ENCODE data around the gene XYLT1. TPM values are rescaled to one million over a fixed set of nuclear protein-coding genes. Genes with fewer than 3 reads are reported as not detected.

The XYLT1 gene
- total and polyA plus RNA-seq, 2 of the 8 experiments (the other 6 are each of a cell fraction or from before 2014, with no cell fraction given) = 6.6 to 25.4 TPM

DNA sequence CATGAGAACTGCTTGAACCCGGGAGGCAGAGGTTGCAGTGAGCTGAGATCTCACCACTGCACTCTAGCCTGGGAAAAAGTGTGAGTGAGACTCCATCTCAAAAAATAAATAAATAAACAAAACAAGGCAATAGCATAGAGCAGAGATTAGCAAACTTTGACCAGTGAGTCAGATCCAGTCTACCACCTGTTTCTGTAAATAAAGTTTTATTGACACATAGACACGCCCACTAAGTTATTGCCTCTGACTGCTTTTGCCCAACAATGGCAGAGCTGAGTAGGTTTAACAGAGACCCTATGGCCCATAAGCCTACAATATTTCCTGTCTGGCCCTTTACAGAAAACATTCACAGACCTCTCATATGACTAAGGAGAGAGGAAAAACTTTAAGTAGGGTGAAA is 44.3 kb downstream of the XYLT1 start:
- H3K79me2 ChIP-seq (ENCODE audit: control insufficient read depth in 1 of 2, insufficient read depth in 2 of 2, low read length in 2 of 2) = peaks cover 3 to 20% of the 10 kb centered on the region in 2 experiments; a peak in 1 of 4 replicates
- no peak overlapping the region for H3K9ac ChIP-seq (replicated peaks in 1 of 4; ENCODE audit: extremely low read depth in 1 of 4, low read depth in 3 of 4, low read length in 3 of 4)
- H3K79me1 ChIP-seq (ENCODE audit: low read depth, low read length) = peaks cover 7% of the 10 kb centered on the region; the same call in 1 of the 2 replicates
- no peak overlapping the region for H3K14ac ChIP-seq (ENCODE audit: insufficient read length)
- CTCF ChIA-PET (ENCODE audit: partially characterized antibody) = interaction anchor here (0.7 to 1.3 kb wide), 3 partner anchors 14 to 320 kb away, joined by 3 to 4 read pairs (median 3); no protein-coding TSS in a partner anchor
- no peak overlapping the region for H4K5ac ChIP-seq (ENCODE audit: insufficient read length, low read depth, low read length)
- DNase-seq (ENCODE audit: low read depth in 1 of 2, low spot score in 2 of 2) (no peak), FAIRE-seq (no peak)
- no peaks in the 10 kb centered on the region for H3K36me3 ChIP-seq (ENCODE audit: control insufficient read depth in 2 of 4, insufficient read depth in 4 of 4, low read length in 3 of 4)
- no peak overlapping the region for H2BK20ac ChIP-seq (ENCODE audit: low read length)
- H3K4me1 ChIP-seq (replicated peaks in 1 of 4; ENCODE audit: control insufficient read depth in 3 of 4, insufficient read depth in 4 of 4, low read length in 3 of 4) = peaks cover 2 to 15% (median 10%) of the 10 kb centered on the region in 4 experiments; a peak in 6 of 7 replicates
- H3K4me2 ChIP-seq (ENCODE audit: insufficient read depth in 1 of 2, low read depth in 2 of 2, low read length in 2 of 2) = no peak overlapping the region
- H2BK5ac ChIP-seq (ENCODE audit: low read depth, low read length) = no peak overlapping the region
- no peak overlapping the region for H2BK120ac ChIP-seq (replicated peaks; ENCODE audit: low read depth, low read length)
- H3K56ac ChIP-seq (replicated peaks; ENCODE audit: insufficient read length, low read depth, low read length) = no peak overlapping the region
- no peak overlapping the region for H3K23ac ChIP-seq (ENCODE audit: insufficient read length)
- H3K4ac ChIP-seq (replicated peaks; ENCODE audit: insufficient read length, low read depth, low read length) = no peak overlapping the region
- H3K27ac ChIP-seq (ENCODE audit: low read depth, low read length) = no peak overlapping the region
- no peak overlapping the region for H3K4me3 ChIP-seq (ENCODE audit: extremely low read depth in 1 of 4, insufficient read depth in 2 of 4, low read depth in 3 of 4, low read length in 4 of 4)
- 93% methylated on average over 2 of the region's 2 CpGs; no CpG with 5 or more reads in 1 of the 2 experiments for WGBS, 2 experiments (ENCODE audit: extremely low coverage in 1 of 2, insufficient coverage in 1 of 2, insufficient read length in 1 of 2, insufficient replicate concordance in 2 of 2, low coverage in 1 of 2, low lambda C conversion rate in 2 of 2, missing lambda C conversion rate in 1 of 2)
- no peak overlapping the region for H2AK5ac ChIP-seq (ENCODE audit: low read depth, low read length)
- H3K18ac ChIP-seq (ENCODE audit: extremely low read depth, low read length) = no peak overlapping the region
- POLR2A ChIA-PET (ENCODE audit: partially characterized antibody) = interaction anchor here (2.6 kb wide), 1 partner anchor 10 kb away, joined by 7 read pairs; no protein-coding TSS in a partner anchor
- H3K23me2 ChIP-seq (ENCODE audit: low read depth, low read length) = 0 out of 2 replicates have a peak, but pooled peaks cover 3% of the 10 kb centered on the region
- H2AFZ ChIP-seq (ENCODE audit: low read length) = no peak overlapping the region
- H4K20me1 ChIP-seq (replicated peaks in 1 of 2; ENCODE audit: control insufficient read depth in 1 of 2, insufficient read depth in 2 of 2, low read length in 2 of 2) = no peaks in the 10 kb centered on the region
- H2BK15ac ChIP-seq (ENCODE audit: low read length) = no peak overlapping the region
- H4K8ac ChIP-seq (ENCODE audit: extremely low read depth, insufficient read depth, low read length) = no peak overlapping the region
- peaks cover 0 to 3% of the 10 kb centered on the region in 2 experiments; a peak in 1 of 4 replicates for H3K9me3 ChIP-seq (ENCODE audit: insufficient read depth in 2 of 2, low read depth in 1 of 2, low read length in 1 of 2)
- H2BK12ac ChIP-seq (ENCODE audit: low read depth, low read length) = no peak overlapping the region
- no peak overlapping the region for H4K91ac ChIP-seq (replicated peaks; ENCODE audit: insufficient read length, low read length)
- H3K27me3 ChIP-seq (replicated peaks in 1 of 4; ENCODE audit: control insufficient read depth in 3 of 4, extremely low read depth in 1 of 4, insufficient read depth in 3 of 4, low read length in 3 of 4) = no peaks in the 10 kb centered on the region
- TF ChIP-seq, protein P1, sequence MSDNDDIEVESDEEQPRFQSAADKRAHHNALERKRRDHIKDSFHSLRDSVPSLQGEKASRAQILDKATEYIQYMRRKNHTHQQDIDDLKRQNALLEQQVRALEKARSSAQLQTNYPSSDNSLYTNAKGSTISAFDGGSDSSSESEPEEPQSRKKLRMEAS (IDR thresholded peaks at IDR 0.05) = no peak
- no peak for TF ChIP-seq CBX5 (IDR thresholded peaks at IDR 0.05; ENCODE audit: low read depth, low read length)
- no peak for TF ChIP-seq KDM4A (IDR thresholded peaks at IDR 0.05; ENCODE audit: low read depth, low read length, severe bottlenecking)
- no peak for TF ChIP-seq HDAC2 (IDR thresholded peaks at IDR 0.05; ENCODE audit: borderline replicate concordance in 1 of 2, low read depth in 2 of 2, low read length in 2 of 2)
- no peak for TF ChIP-seq CHD1 (IDR thresholded peaks at IDR 0.05; ENCODE audit: low read depth, low read length)
- TF ChIP-seq JUND (IDR thresholded peaks at IDR 0.05; ENCODE audit: low read length) = no peak
- TF ChIP-seq ZNF274 (IDR thresholded peaks at IDR 0.05; ENCODE audit: borderline replicate concordance, extremely low read depth, low read length) = no peak
- no peak for TF ChIP-seq FOSL1 (IDR thresholded peaks at IDR 0.05; ENCODE audit: insufficient read depth, low read depth, low read length)
- TF ChIP-seq GABPA (IDR thresholded peaks at IDR 0.05; ENCODE audit: borderline replicate concordance, insufficient read depth, low read length) = no peak
- TF ChIP-seq EZH2 (IDR thresholded peaks at IDR 0.05; ENCODE audit: low read depth, low read length, severe bottlenecking) = no peak
- TF ChIP-seq POU5F1 (IDR thresholded peaks at IDR 0.05; ENCODE audit: low read depth, low read length) = no peak
- no peak for TF ChIP-seq NANOG (IDR thresholded peaks at IDR 0.05; ENCODE audit: insufficient read depth, low read depth, low read length, poor library complexity, severe bottlenecking)

All from H1 (cell line).